Brain microvascular endothelial cell (primary cell): Measurements from ENCODE around the gene BTBD17.

Experiments
- DNase-seq: peaks from one replicate; pipeline ENCODE4 v3.0.0-alpha.2; 2020
- H3K27ac ChIP-seq: fragments of 250-450 bp; sonication (Bioruptor Pico); 2 replicates; pipeline ENCODE4 v1.5.1; 2020; ENCODE audit warnings: mild to moderate bottlenecking, moderate library complexity
- H3K27me3 ChIP-seq: fragments of 250-450 bp; sonication (Bioruptor Pico); replicated peaks from 2 replicates; pipeline ENCODE4 v1.5.1; 2020; ENCODE audit warnings: mild to moderate bottlenecking
- H3K36me3 ChIP-seq: fragments of 250-450 bp; sonication (Bioruptor Pico); replicated peaks from 2 replicates; pipeline ENCODE4 v1.5.1; 2020; ENCODE audit warnings: mild to moderate bottlenecking
- H3K4me3 ChIP-seq: 2 replicates; pipeline ENCODE4 v1.5.1; 2011; ENCODE audit warnings: low read depth, mild to moderate bottlenecking, control low read depth, low read length, moderate library complexity
- in situ Hi-C: cut with HindIII; loops from 2 replicates; pipeline ENCODE4 v1.10.0; 2017; ENCODE audit warnings: low sequenced_read_pairs, low pct_ligation_motif_present
- TF ChIP-seq, protein P1 (sequence below): IDR thresholded peaks from 2 replicates; pipeline ENCODE4 v1.5.1; 2011; ENCODE audit warnings: low read depth, mild to moderate bottlenecking, moderate library complexity, low read length, control low read depth, inconsistent platforms; ENCODE audit errors: missing control alignments

Gene BTBD17

DNA sequence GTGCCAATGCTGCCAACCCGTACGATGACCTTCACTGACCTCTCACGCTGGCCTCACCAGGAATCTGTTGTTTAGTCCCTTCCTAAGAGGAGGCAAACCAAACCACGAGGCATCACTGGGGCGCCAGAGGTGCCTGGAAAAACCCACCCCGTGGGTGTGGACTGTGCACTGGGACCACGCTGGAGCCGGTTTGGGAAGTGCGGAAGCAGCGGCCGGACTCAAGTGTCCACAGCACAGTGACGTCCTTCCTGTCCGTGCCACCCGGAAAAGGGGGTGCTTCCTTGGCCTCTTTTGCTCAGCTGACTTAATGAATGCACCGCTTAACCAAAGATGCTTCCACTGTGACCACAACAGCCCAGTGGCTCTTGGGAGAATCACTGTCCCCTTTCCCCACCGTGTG, 44.6 kb downstream of the BTBD17 start:
- no peak for DNase-seq
- no peaks in the 10 kb centered on the region for H3K36me3 ChIP-seq
- TF ChIP-seq, protein P1, sequence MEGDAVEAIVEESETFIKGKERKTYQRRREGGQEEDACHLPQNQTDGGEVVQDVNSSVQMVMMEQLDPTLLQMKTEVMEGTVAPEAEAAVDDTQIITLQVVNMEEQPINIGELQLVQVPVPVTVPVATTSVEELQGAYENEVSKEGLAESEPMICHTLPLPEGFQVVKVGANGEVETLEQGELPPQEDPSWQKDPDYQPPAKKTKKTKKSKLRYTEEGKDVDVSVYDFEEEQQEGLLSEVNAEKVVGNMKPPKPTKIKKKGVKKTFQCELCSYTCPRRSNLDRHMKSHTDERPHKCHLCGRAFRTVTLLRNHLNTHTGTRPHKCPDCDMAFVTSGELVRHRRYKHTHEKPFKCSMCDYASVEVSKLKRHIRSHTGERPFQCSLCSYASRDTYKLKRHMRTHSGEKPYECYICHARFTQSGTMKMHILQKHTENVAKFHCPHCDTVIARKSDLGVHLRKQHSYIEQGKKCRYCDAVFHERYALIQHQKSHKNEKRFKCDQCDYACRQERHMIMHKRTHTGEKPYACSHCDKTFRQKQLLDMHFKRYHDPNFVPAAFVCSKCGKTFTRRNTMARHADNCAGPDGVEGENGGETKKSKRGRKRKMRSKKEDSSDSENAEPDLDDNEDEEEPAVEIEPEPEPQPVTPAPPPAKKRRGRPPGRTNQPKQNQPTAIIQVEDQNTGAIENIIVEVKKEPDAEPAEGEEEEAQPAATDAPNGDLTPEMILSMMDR: no peak
- H3K27ac ChIP-seq: no peak overlapping the region
- in situ Hi-C loops: no loop called here
- no peak overlapping the region for H3K4me3 ChIP-seq
- no peaks in the 10 kb centered on the region for H3K27me3 ChIP-seq

DNA sequence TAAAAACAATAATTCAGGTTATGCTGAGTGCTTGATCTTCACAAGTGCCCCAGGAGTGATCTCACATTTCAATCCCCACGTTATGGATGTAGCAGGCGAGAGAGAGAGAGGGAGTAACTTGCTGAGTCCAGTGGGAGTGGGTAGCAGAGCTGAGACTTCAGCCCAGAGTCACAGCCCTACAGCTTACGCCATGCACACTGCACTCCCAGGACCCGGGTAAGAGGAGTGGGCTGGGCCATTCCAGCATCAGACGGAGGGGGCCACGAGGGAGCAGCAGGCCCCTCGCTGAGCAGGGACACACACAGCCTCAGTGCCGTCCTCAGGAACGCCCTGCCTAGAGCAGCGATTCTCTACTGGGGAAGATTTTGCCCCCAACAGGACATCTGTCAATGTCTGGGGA, 45.4 kb downstream of the BTBD17 start:
- Histone ChIP-seq H3K4me3 (no peak overlapping the region), H3K27ac (no peak overlapping the region), H3K36me3 (no peaks in the 10 kb centered on the region), H3K27me3 (no peaks in the 10 kb centered on the region)
- TF ChIP-seq, protein P1: no peak
- in situ Hi-C loops: no loop called here
- DNase-seq: no peak

DNA sequence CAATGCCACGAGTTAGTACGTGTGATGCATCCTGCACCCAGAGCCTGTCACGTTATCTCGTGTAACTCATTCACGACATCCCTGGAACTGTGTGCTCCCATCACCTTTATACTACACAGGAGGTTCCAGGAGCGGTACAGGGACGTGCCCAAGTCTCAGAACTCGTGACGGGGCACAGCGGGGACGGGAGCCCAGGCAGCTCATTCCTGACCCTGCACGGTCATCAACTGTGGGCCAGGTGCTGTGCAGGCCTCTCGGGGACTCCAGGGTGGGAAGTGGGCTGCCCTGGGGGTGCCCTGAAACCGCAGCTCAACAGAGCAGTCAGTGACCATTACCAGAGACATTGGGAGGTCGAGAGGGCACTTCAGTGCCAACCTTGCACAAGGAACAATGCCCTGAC, 46.8 kb downstream of the BTBD17 start:
- in situ Hi-C loops: no loop called here
- Histone ChIP-seq H3K4me3 (no peak overlapping the region), H3K36me3 (no peaks in the 10 kb centered on the region), H3K27ac (no peak overlapping the region), H3K27me3 (no peaks in the 10 kb centered on the region)
- no peak for DNase-seq
- TF ChIP-seq, protein P1: no peak

DNA sequence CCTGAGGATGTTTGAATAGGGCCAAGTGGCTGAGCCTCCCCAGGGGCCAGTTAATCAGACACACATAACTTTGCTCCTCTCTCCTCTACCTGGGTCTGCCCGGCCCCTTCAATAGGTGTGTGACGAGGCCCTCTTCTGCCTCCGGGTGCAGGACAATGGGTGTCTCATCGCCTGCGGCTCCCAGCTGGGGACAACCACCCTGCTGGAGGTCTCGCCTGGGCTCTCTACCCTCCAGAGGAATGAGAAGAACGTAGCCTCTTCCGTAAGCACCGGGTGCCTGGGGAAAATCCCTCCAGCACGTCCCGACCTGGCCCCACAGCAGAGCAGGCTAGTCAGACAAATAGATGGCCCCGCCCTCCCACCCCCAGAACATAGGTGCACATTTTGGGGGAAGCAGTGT, 51.8 kb downstream of the BTBD17 start:
- in situ Hi-C loops: no loop called here
- Histone ChIP-seq H3K27me3 (no peaks in the 10 kb centered on the region), H3K36me3 (no peaks in the 10 kb centered on the region), H3K4me3 (no peak overlapping the region), H3K27ac (no peak overlapping the region)
- TF ChIP-seq, protein P1: no peak
- DNase-seq: no peak

DNA sequence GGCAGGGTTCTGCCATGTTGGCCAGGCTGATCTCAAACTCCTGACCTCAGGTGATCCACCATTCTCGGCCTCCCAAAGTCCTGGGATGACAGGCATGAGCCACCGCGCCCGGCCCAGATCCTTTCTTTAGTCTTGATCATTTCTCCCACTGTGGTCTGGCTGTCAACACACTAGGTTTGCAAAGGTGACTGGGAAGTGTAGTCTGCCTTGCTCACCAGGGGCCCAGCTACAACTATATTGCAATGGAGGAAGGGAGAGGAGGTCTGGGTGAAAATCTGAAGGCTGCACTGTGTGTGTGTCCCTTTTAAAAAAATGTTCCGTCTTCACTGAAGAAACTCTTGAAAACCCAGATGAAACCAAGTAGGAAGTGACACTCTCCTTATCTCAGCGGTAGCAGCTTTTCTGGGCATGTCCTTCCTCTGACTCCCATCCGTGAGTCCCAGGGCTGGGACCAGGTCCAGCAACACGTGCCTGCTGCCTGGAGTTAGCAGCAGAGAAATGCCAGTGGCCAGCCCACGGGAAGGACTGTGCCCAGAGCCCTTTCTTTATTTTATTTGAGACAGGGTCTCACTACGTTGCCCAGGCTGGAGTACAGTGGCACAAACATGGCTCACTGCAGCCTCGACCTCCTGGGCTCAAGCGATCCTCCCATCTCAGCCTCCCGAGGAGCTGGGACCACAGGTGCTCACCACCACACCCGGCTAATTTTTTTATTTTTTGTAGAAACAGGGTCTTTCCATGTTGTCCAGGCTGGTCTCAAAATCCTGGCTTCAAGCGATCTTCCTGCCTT, 53.5 kb downstream of the BTBD17 start:
- Histone ChIP-seq H3K36me3 (no peaks in the 10 kb centered on the region), H3K4me3 (no peak overlapping the region), H3K27me3 (no peaks in the 10 kb centered on the region), H3K27ac (no peak overlapping the region)
- TF ChIP-seq, protein P1: no peak
- in situ Hi-C loops: no loop called here
- no peak for DNase-seq
